ENCODE measurements around the gene SLC24A4.
A peak's percentile ranks its signal among the peaks of the same experiment; 100 is the strongest.

Gene SLC24A4

DNA sequence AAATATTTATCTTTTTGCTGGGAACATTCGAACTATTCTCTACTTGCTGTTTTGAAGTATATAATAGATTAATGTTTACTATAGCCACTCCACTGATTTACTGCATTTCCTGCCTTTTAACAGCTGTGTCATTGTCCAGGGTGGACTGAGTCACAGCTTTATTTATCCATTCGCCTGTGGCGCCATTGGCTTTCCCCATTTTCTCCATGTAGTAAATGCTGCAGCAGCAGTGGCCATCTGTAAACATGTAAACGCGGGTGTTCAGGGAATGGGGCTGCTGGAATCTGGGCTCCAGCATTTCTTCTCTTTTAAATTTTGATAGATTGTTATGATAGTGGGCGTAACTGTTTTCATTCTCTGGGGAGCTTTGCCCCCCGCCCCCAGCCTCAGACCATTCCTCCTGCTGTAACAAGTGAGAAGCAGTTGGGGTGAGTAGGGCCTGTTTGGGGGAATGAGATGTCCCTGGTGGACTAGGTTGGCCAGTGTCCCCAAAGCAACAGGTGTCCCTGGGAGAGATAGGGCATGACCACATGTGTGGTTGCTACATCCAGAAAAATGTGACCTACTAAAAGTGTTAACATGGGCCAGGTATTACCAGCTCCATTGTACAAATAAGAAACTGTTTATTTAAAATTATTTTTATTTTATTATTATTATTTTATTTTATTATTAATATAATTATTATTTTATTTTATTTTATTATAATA, 223.5 kb downstream of the SLC24A4 start:
- CTCF ChIA-PET, result no interaction called here
- no peak overlapping the region for H3K27ac ChIP-seq (ENCODE audit: extremely low read depth, low read depth, low read length)

GRCh38 chr14:92549105-92549858, 226.3 kb downstream of the SLC24A4 start:
- ChIA-PET POLR2A (no interaction called here), CTCF (interaction anchor here (0.6 to 0.7 kb wide), 2 partner anchors 231 to 619 kb away, joined by 3 to 5 read pairs; no protein-coding TSS in a partner anchor)
- H3K9me3 ChIP-seq (ENCODE audit: control insufficient read depth, insufficient read depth, low read depth, low read length), result no peaks in the 10 kb centered on the region

More for the DNA sequence above, 223.5 kb downstream of the SLC24A4 start:
- H3K9me3 ChIP-seq (ENCODE audit: control insufficient read depth, insufficient read depth, low read depth, low read length), result no peaks in the 10 kb centered on the region
- POLR2A ChIA-PET, result no interaction called here
- TF ChIP-seq MEIS1 (CRISPR knock-in tag; IDR thresholded peaks at IDR 0.05; ENCODE audit: borderline replicate concordance) (no peak), SCRT2 (tag by site-specific recombination; IDR thresholded peaks at IDR 0.05) (peak; percentile 90), ZNF555 (tag by site-specific recombination; conservative IDR thresholded peaks at IDR 0.05) (no peak), ZNF623 (tag by site-specific recombination; IDR thresholded peaks at IDR 0.05) (no peak), HOXD13 (CRISPR knock-in tag; IDR thresholded peaks at IDR 0.05; ENCODE audit: borderline replicate concordance) (no peak), SCRT1 (tag by site-specific recombination; IDR thresholded peaks at IDR 0.05; ENCODE audit: borderline replicate concordance) (peak; percentile 79; the same call in 1 of the 2 replicates), ZNF549 (tag by site-specific recombination; IDR thresholded peaks at IDR 0.05) (no peak)
- H3K4me1 ChIP-seq (ENCODE audit: control insufficient read depth, insufficient read depth, low read length), result no peaks in the 10 kb centered on the region
- H3K4me3 ChIP-seq (ENCODE audit: low read depth, low read length), result no peak overlapping the region
- no peaks in the 10 kb centered on the region for H3K36me3 ChIP-seq (ENCODE audit: control insufficient read depth in 2 of 2, insufficient read depth in 1 of 2, low read length in 2 of 2)

GRCh38 chr14:92549859-92550230, 226.9 kb downstream of the SLC24A4 start:
- CTCF ChIA-PET, result interaction anchor here (0.6 kb wide), 1 partner anchor 620 kb away, joined by 5 read pairs; no protein-coding TSS in a partner anchor
- Histone ChIP-seq H3K9me3 (ENCODE audit: control insufficient read depth, insufficient read depth, low read depth, low read length) (no peaks in the 10 kb centered on the region), H3K4me3 (ENCODE audit: low read depth, low read length) (no peak overlapping the region)

More at GRCh38 chr14:92549105-92549858, 226.3 kb downstream of the SLC24A4 start:
- H3K36me3 ChIP-seq (ENCODE audit: control insufficient read depth in 2 of 2, insufficient read depth in 1 of 2, low read length in 2 of 2), result no peaks in the 10 kb centered on the region
- TF ChIP-seq KLF8 (tag by site-specific recombination; IDR thresholded peaks at IDR 0.05) (no peak), ZNF350 (tag by site-specific recombination; IDR thresholded peaks at IDR 0.05) (no peak), ZNF610 (tag by site-specific recombination; IDR thresholded peaks at IDR 0.05; ENCODE audit: borderline replicate concordance) (no peak), ZNF768 (tag by site-specific recombination; IDR thresholded peaks at IDR 0.05) (no peak), ZFP37 (tag by site-specific recombination; IDR thresholded peaks at IDR 0.05) (no peak), YY2 (tag by site-specific recombination; IDR thresholded peaks at IDR 0.05) (no peak), ZNF184 (tag by site-specific recombination; IDR thresholded peaks at IDR 0.05) (no peak), ZNF623 (tag by site-specific recombination; IDR thresholded peaks at IDR 0.05) (no peak)
- H3K27ac ChIP-seq (ENCODE audit: extremely low read depth, low read depth, low read length), result no peak overlapping the region
- no peaks in the 10 kb centered on the region for H3K4me1 ChIP-seq (ENCODE audit: control insufficient read depth, insufficient read depth, low read length)
- H3K4me3 ChIP-seq (ENCODE audit: low read depth, low read length), result no peak overlapping the region

More at GRCh38 chr14:92549859-92550230, 226.9 kb downstream of the SLC24A4 start:
- POLR2A ChIA-PET, result no interaction called here
- TF ChIP-seq RBAK (tag by site-specific recombination; IDR thresholded peaks at IDR 0.05) (no peak), ZEB2 (tag by site-specific recombination; IDR thresholded peaks at IDR 0.05) (no peak), ZNF121 (tag by site-specific recombination; IDR thresholded peaks at IDR 0.05) (no peak), ZNF138 (tag by site-specific recombination; IDR thresholded peaks at IDR 0.05; ENCODE audit: borderline replicate concordance) (no peak), ZNF544 (tag by site-specific recombination; IDR thresholded peaks at IDR 0.05) (no peak), ZNF600 (tag by site-specific recombination; IDR thresholded peaks at IDR 0.05) (0 out of 2 replicates have a peak, but pooled peaks have one; percentile 14), EGR2 (tag by site-specific recombination; IDR thresholded peaks at IDR 0.05; ENCODE audit: low read depth) (peak; percentile 71; the same call in 1 of the 2 replicates), ZNF211 (tag by site-specific recombination; IDR thresholded peaks at IDR 0.05; ENCODE audit: low read depth) (no peak), ZNF19 (tag by site-specific recombination; IDR thresholded peaks at IDR 0.05; ENCODE audit: low read depth) (no peak), HOXA7 (CRISPR knock-in tag; IDR thresholded peaks at IDR 0.05; ENCODE audit: borderline replicate concordance) (no peak), YY2 (tag by site-specific recombination; IDR thresholded peaks at IDR 0.05) (no peak), ZFHX2 (tag by site-specific recombination; conservative IDR thresholded peaks at IDR 0.05) (peak; percentile 67), ZNF239 (tag by site-specific recombination; IDR thresholded peaks at IDR 0.05) (no peak), GLI4 (tag by site-specific recombination; IDR thresholded peaks at IDR 0.05) (no peak)
- TF ChIP-seq, protein P1, sequence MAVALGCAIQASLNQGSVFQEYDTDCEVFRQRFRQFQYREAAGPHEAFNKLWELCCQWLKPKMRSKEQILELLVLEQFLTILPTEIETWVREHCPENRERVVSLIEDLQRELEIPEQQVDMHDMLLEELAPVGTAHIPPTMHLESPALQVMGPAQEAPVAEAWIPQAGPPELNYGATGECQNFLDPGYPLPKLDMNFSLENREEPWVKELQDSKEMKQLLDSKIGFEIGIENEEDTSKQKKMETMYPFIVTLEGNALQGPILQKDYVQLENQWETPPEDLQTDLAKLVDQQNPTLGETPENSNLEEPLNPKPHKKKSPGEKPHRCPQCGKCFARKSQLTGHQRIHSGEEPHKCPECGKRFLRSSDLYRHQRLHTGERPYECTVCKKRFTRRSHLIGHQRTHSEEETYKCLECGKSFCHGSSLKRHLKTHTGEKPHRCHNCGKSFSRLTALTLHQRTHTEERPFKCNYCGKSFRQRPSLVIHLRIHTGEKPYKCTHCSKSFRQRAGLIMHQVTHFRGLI (tag by site-specific recombination; IDR thresholded peaks at IDR 0.05), result peak; percentile 97
- Histone ChIP-seq H3K36me3 (ENCODE audit: control insufficient read depth in 2 of 2, insufficient read depth in 1 of 2, low read length in 2 of 2) (no peaks in the 10 kb centered on the region), H3K4me1 (ENCODE audit: control insufficient read depth, insufficient read depth, low read length) (no peaks in the 10 kb centered on the region), H3K27ac (ENCODE audit: extremely low read depth, low read depth, low read length) (no peak overlapping the region)

Data from HEK293 (cell line).